Neural cell (in vitro differentiated cells): ENCODE measurements around the gene FSTL1.

Source experiments
- EP300 ChIP-seq: fragments of 450-650 bp; conservative IDR thresholded peaks from 2 replicates; pipeline ENCODE4 v1.6.1; 2014; ENCODE audit warnings: antibody characterized with exemption, mild to moderate bottlenecking, moderate library complexity; ENCODE audit not compliant: poor library complexity, severe bottlenecking
- EZH2 ChIP-seq: fragments of 200-600, 300-800 bp; shearing (Covaris generic), sonication (generic); IDR thresholded peaks from 2 replicates; pipeline ENCODE4 v1.6.1; 2014; ENCODE audit warnings: antibody characterized with exemption, low read length, borderline replicate concordance, mild to moderate bottlenecking; ENCODE audit not compliant: insufficient read depth, poor library complexity, severe bottlenecking
- POLR2AphosphoS5 ChIP-seq: IDR thresholded peaks from 2 replicates; pipeline ENCODE4 v1.6.1; 2012
- RAD21 ChIP-seq: fragments of 450-650 bp; conservative IDR thresholded peaks from 2 replicates; pipeline ENCODE4 v1.6.1; 2014; ENCODE audit warnings: antibody characterized with exemption, mild to moderate bottlenecking, moderate library complexity
- TF ChIP-seq, protein P1 (sequence below): fragments of 450-650 bp; IDR thresholded peaks from 2 replicates; pipeline ENCODE4 v1.5.1; 2014; ENCODE audit warnings: antibody characterized with exemption, mild to moderate bottlenecking, moderate library complexity; ENCODE audit not compliant: poor library complexity, severe bottlenecking

DNA sequence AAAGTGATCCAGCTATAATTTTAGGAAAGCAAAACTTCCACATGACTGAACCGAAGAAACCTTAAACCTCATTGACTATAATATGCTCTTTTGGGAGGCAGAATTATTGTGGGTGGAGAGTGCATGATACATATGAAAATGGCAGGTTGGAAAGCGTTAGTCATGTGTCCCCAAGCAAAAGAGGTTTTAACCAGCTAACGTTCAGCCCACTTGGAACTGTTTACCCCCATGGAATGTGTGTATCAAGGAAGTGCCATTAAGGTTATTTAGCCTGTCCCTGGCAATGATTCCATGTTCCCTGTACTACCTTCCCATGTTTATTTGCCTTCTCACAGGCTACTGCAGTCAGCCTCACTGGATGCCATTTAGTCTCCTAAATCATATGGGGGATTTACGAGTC, 57.5 kb downstream of the FSTL1 start:
- no peak for TF ChIP-seq RAD21
- TF ChIP-seq, protein P1, sequence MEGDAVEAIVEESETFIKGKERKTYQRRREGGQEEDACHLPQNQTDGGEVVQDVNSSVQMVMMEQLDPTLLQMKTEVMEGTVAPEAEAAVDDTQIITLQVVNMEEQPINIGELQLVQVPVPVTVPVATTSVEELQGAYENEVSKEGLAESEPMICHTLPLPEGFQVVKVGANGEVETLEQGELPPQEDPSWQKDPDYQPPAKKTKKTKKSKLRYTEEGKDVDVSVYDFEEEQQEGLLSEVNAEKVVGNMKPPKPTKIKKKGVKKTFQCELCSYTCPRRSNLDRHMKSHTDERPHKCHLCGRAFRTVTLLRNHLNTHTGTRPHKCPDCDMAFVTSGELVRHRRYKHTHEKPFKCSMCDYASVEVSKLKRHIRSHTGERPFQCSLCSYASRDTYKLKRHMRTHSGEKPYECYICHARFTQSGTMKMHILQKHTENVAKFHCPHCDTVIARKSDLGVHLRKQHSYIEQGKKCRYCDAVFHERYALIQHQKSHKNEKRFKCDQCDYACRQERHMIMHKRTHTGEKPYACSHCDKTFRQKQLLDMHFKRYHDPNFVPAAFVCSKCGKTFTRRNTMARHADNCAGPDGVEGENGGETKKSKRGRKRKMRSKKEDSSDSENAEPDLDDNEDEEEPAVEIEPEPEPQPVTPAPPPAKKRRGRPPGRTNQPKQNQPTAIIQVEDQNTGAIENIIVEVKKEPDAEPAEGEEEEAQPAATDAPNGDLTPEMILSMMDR, result no peak
- no peak for TF ChIP-seq EZH2
- no peak for TF ChIP-seq EP300
- TF ChIP-seq POLR2AphosphoS5, result no peak
